T-cell (primary cell): ENCODE data around the gene MAPK11. TPM values are rescaled to one million over a fixed set of nuclear protein-coding genes. Genes with fewer than 3 reads are reported as not detected.

Experiments used
- ATAC-seq, 4 experiments: fragments of 200-7000 bp in 3 of 4; fragments of 150-1000 bp in 1 of 4; cut with Tn5 transposase; replicated peaks in 1 of 4; 1 replicate in 3 of 4; 2 replicates in 1 of 4; pipeline ENCODE4 v1.10.0; 2021; ENCODE audit warnings: moderate library complexity in 3 of 4, mild to moderate bottlenecking in 2 of 4, moderate number of reproducible peaks in 1 of 4
- CTCF ChIA-PET, 2 donors: fragments of 300-600 bp; sonication (Branson Sonifier 250); formaldehyde crosslinking; loops; one replicate each; lab custom pipeline; 2022; ENCODE audit warnings: antibody characterized with exemption in 2 of 2; lab: Charles Lee
- POLR2A ChIA-PET, 2 donors: fragments of 300-600 bp; sonication (Branson Sonifier 250); formaldehyde crosslinking; loops; one replicate each; lab custom pipeline; 2022; ENCODE audit warnings: antibody characterized with exemption in 2 of 2; lab: Charles Lee
- DNase-seq, 35 experiments: peaks; one replicate each; pipeline versions ENCODE4 v3.0.0 to v3.0.0-alpha.2; 2013 to 2023
- H3K27ac ChIP-seq: one replicate; pipeline ENCODE4 v1.5.1; 2013; ENCODE audit warnings: low read length
- H3K27me3 ChIP-seq, 2 experiments: replicated peaks in 1 of 2; 1 replicate in 1 of 2; 2 replicates in 1 of 2; pipeline versions ENCODE4 v1.6.1 to v1.7.0; 2013; ENCODE audit warnings: low read length in 1 of 2, mixed read lengths in 1 of 2; ENCODE audit not compliant: control insufficient read depth in 2 of 2, insufficient read depth in 2 of 2; ENCODE audit errors: extremely low read depth in 1 of 2
- H3K36me3 ChIP-seq, 2 donors: 1 replicate in 1 of 2; 2 replicates in 1 of 2; pipeline versions ENCODE4 v1.6.1 to v1.7.0; 2013; ENCODE audit warnings: low read length in 1 of 2; ENCODE audit not compliant: control insufficient read depth in 2 of 2, insufficient read depth in 1 of 2; ENCODE audit errors: extremely low read depth in 1 of 2
- H3K4me1 ChIP-seq, 2 experiments: 1 replicate in 1 of 2; 2 replicates in 1 of 2; pipeline versions ENCODE4 v1.6.1 to v1.7.0; 2013; ENCODE audit warnings: low read length in 2 of 2, mixed read lengths in 1 of 2; ENCODE audit not compliant: insufficient read depth in 2 of 2, control insufficient read depth in 1 of 2; ENCODE audit errors: extremely low read depth in 1 of 2
- H3K4me3 ChIP-seq, 2 donors: 1 replicate in 1 of 2; 2 replicates in 1 of 2; pipeline versions ENCODE4 v1.5.1 to v1.7.0; 2013; ENCODE audit warnings: mild to moderate bottlenecking in 2 of 2, low read length in 1 of 2, moderate library complexity in 1 of 2; ENCODE audit not compliant: control insufficient read depth in 1 of 2; ENCODE audit errors: extremely low read depth in 1 of 2
- H3K9me3 ChIP-seq: 2 replicates; pipeline ENCODE4 v1.7.0; 2013
- H3K27ac Mint-ChIP-seq, 2 donors: one replicate each; pipeline ENCODE4 v1.8.0; 2020 to 2021; ENCODE audit warnings: mild to moderate bottlenecking in 2 of 2, mixed read lengths in 2 of 2
- H3K27me3 Mint-ChIP-seq, 2 donors: one replicate each; pipeline ENCODE4 v1.8.0; 2021 to 2022; ENCODE audit warnings: mixed read lengths in 2 of 2
- H3K36me3 Mint-ChIP-seq: one replicate; pipeline ENCODE4 v1.8.0; 2021; ENCODE audit warnings: mixed read lengths
- H3K4me1 Mint-ChIP-seq, 3 donors: one replicate each; pipeline ENCODE4 v1.8.0; 2020 to 2022; ENCODE audit warnings: mixed read lengths in 3 of 3, mild to moderate bottlenecking in 1 of 3
- H3K4me3 Mint-ChIP-seq, 3 donors: one replicate each; pipeline ENCODE4 v1.8.0; 2020 to 2022; ENCODE audit warnings: mild to moderate bottlenecking in 3 of 3, mixed read lengths in 3 of 3, moderate library complexity in 3 of 3
- H3K9me3 Mint-ChIP-seq, 3 donors: one replicate each; pipeline ENCODE4 v1.8.0; 2020 to 2022; ENCODE audit warnings: mixed read lengths in 3 of 3
- WGBS: methylation state at CpG from one replicate; pipeline ENCODE4 v1.1.5; 2013; ENCODE audit warnings: missing lambda C conversion rate; ENCODE audit not compliant: insufficient coverage; 5-methylcytosine and 5-hydroxymethylcytosine counted together
- total RNA-seq, 35 experiments: library from RNA in 6 of 35; stranded (reverse) in 6 of 35; fragments of 120-200 nt in 1 of 35; gene quantifications; one replicate each; pipeline versions ENCODE4 v1.2.1 to v1.2.4 and lab custom pipeline; 2013 to 2026

MAPK11 gene
- total RNA-seq, 5 donors from 2014 or later (not counting 1 experiment from before 2014, with no cell fraction given) = 3.5 to 8.9 (median 5.6) TPM

DNA sequence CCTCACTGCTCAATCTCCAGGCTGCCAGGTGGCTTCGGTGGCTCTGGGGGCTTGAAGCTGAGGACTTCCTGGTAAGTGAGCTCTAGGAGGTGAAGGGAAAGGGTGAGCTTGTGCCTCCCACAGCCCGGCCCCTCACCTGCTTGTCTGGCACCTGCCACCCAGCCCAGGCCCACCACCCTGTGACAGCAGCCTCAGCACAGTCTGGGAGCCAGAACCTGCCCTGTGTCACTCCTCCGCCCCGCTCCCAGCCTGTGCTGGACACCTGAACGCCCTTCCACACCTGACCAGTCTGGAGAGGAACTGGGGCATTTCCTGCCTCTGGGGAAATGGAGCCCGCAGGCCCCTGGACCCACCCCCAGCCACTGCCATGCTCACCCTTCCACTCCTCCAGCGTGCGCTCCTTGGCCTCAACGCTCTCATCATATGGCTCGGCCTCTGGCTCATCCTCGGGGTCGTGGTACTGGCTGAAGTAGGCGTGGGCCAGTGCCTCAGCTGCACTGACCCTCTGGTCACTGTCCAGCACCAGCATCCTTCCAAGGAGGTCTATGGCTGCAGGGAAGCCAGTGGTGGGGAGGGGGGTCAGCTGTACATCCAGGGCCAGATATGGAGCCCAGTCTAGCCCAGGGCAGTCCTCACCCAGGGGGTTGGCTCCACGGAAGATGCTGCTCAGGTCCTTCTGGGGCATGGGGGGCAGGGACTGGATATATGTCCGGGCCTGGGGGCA, 5.1 kb downstream of the MAPK11 start:
- Histone ChIP-seq H3K27ac (no peak overlapping the region), H3K36me3 (no peaks in the 10 kb centered on the region), H3K27me3 (peaks cover 0 to 39% of the 10 kb centered on the region in 2 experiments), H3K4me3 (no peak overlapping the region), H3K4me1 (peaks cover 0 to 38% of the 10 kb centered on the region in 2 experiments), H3K9me3 (no peaks in the 10 kb centered on the region)
- H3K9me3 Mint-ChIP-seq = no peaks in the 10 kb centered on the region
- H3K36me3 Mint-ChIP-seq = no peaks in the 10 kb centered on the region
- H3K27ac Mint-ChIP-seq = no peak overlapping the region
- DNase-seq = no peak
- CTCF ChIA-PET = interaction anchor here in 1 of 2 donors (1.2 kb wide), 1 partner anchor 13 kb away, joined by 3 read pairs; no protein-coding TSS in a partner anchor
- H3K4me3 Mint-ChIP-seq = no peak overlapping the region
- WGBS = 84% methylated on average over 6 of the region's 15 CpGs
- H3K27me3 Mint-ChIP-seq = peaks cover 6 to 17% of the 10 kb centered on the region in 2 donors
- ATAC-seq = no peak
- POLR2A ChIA-PET = no interaction called here
- peaks cover 12 to 17% (median 15%) of the 10 kb centered on the region in 3 donors for H3K4me1 Mint-ChIP-seq

DNA sequence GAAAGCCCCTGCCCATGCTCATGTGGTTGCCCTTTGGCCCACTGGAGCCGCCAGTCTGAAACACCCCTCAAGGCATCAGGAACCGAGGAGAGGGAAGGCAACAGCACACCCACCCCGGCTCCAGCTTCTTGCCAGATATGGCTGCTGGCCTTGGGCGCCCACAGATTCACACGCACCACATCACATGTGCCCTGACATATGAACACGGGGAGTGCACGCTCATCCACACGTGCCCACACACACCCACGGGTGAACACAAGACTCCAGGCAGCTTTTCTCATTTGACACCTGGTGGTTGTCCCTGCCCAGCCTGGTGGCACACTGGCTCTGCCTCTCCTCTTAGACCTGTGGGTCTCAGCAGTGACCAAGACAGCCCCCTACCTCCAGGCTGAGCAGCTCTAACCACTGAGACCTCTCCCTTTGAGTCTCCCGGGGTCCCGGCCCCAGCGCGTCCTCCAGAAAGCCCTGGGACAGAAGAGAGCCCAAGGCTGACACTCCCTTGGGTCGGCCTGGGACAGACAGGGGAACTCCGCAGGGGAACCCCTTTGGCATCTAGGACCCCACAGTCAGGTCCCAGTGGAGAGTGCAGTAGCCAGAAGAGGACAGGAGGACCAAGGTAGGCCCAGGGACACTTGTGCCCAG, 6.0 kb downstream of the MAPK11 start:
- 81% methylated on average over 15 of the region's 15 CpGs for WGBS
- Histone ChIP-seq H3K4me1 (peaks cover 0 to 31% of the 10 kb centered on the region in 2 experiments), H3K9me3 (no peaks in the 10 kb centered on the region), H3K27me3 (peaks cover 0 to 39% of the 10 kb centered on the region in 2 experiments), H3K36me3 (no peaks in the 10 kb centered on the region), H3K4me3 (no peak overlapping the region), H3K27ac (no peak overlapping the region)
- ATAC-seq = no peak
- Mint-ChIP-seq H3K4me1 (peaks cover 11 to 15% (median 12%) of the 10 kb centered on the region in 3 donors), H3K27me3 (peaks cover 6 to 21% of the 10 kb centered on the region in 2 donors), H3K4me3 (no peak overlapping the region), H3K36me3 (no peaks in the 10 kb centered on the region), H3K27ac (no peak overlapping the region), H3K9me3 (no peaks in the 10 kb centered on the region)
- ChIA-PET CTCF (no interaction called here), POLR2A (no interaction called here)
- DNase-seq = no peak

DNA sequence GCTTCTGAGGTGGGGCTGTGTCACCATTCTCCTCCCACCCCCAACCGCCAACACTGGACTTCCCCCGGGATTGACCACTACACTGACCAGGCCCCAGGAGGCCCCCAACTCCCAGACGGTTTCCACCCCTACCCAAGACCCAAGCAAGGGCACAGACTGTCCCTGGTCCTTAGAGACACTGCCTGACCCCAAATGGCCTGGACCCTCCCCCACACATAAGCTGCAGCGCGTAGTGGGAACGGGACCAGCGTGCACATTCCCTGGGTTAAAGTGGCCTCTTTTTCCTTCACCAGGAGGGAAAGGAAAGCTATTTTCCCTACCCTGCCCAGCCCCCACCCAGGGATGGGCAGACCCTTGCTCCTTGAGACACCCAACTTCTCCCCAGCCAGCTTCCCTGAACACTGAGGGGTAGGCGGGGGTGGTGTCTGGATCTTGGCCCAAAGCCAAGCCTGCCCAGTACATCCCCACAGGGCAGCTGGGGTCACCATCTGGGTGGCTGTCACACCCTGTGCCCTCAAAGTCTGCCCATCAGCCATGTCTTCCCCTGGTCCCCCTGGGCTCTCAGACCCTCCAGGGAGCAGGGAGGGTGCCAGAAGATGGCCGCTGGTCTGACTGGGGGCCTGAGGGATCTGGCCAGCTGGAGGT, 7.1 kb downstream of the MAPK11 start:
- DNase-seq (no peak), ATAC-seq (no peak)
- H3K36me3 ChIP-seq = no peaks in the 10 kb centered on the region
- no peaks in the 10 kb centered on the region for H3K9me3 ChIP-seq
- Mint-ChIP-seq H3K27me3 (peaks cover 14 to 30% of the 10 kb centered on the region in 2 donors), H3K27ac (no peak overlapping the region), H3K36me3 (no peaks in the 10 kb centered on the region), H3K9me3 (no peaks in the 10 kb centered on the region), H3K4me1 (peaks cover 6 to 8% (median 7%) of the 10 kb centered on the region in 3 donors), H3K4me3 (no peak overlapping the region)
- peaks cover 0 to 21% of the 10 kb centered on the region in 2 experiments for H3K4me1 ChIP-seq
- no peak overlapping the region for H3K4me3 ChIP-seq
- no peak overlapping the region for H3K27ac ChIP-seq
- 72% methylated on average over 4 of the region's 9 CpGs for WGBS
- CTCF ChIA-PET = no interaction called here
- POLR2A ChIA-PET = no interaction called here
- H3K27me3 ChIP-seq = peaks cover 0 to 42% of the 10 kb centered on the region in 2 experiments

DNA sequence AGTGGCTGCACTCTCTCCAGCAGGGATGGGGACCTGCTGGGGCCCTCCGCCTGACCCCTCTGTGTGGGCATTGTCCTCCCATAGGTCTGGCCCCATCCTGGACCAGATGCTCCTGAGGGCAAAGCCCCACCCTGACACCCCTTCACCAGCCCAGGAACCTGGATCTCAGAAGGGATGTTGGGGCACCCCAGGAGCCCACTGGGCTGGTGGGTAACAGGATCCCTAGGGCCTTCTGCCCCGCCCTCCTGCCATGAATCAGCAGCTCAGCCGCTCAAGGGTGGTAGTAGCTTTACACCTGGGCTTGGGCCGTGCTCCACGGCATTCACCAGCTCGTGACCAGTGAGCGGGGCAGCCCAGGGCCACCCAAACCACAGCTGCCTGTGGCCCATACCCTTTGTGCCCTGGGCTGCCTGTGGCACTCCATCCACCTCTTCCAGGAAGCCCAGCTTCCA, 7.7 kb downstream of the MAPK11 start:
- H3K27ac Mint-ChIP-seq = no peak overlapping the region
- H3K9me3 Mint-ChIP-seq = no peaks in the 10 kb centered on the region
- WGBS = 37% methylated on average over 7 of the region's 7 CpGs
- H3K4me1 Mint-ChIP-seq = peaks cover 6 to 7% (median 7%) of the 10 kb centered on the region in 3 donors
- ChIA-PET CTCF (interaction anchor here in 1 of 2 donors (1.5 kb wide), 1 partner anchor 10 kb away, joined by 4 read pairs; no protein-coding TSS in a partner anchor), POLR2A (no interaction called here)
- H3K27me3 Mint-ChIP-seq = peaks cover 14 to 31% of the 10 kb centered on the region in 2 donors
- H3K27me3 ChIP-seq = peaks cover 0 to 42% of the 10 kb centered on the region in 2 experiments
- DNase-seq (no peak), ATAC-seq (no peak)
- peak overlapping the region; percentile 41 to 75 (median 47) for H3K4me3 Mint-ChIP-seq
- no peaks in the 10 kb centered on the region for H3K36me3 Mint-ChIP-seq
- H3K27ac ChIP-seq = no peak overlapping the region
- H3K36me3 ChIP-seq = no peaks in the 10 kb centered on the region
- no peak overlapping the region for H3K4me3 ChIP-seq
- H3K4me1 ChIP-seq = peaks cover 0 to 18% of the 10 kb centered on the region in 2 experiments
- H3K9me3 ChIP-seq = no peaks in the 10 kb centered on the region

DNA sequence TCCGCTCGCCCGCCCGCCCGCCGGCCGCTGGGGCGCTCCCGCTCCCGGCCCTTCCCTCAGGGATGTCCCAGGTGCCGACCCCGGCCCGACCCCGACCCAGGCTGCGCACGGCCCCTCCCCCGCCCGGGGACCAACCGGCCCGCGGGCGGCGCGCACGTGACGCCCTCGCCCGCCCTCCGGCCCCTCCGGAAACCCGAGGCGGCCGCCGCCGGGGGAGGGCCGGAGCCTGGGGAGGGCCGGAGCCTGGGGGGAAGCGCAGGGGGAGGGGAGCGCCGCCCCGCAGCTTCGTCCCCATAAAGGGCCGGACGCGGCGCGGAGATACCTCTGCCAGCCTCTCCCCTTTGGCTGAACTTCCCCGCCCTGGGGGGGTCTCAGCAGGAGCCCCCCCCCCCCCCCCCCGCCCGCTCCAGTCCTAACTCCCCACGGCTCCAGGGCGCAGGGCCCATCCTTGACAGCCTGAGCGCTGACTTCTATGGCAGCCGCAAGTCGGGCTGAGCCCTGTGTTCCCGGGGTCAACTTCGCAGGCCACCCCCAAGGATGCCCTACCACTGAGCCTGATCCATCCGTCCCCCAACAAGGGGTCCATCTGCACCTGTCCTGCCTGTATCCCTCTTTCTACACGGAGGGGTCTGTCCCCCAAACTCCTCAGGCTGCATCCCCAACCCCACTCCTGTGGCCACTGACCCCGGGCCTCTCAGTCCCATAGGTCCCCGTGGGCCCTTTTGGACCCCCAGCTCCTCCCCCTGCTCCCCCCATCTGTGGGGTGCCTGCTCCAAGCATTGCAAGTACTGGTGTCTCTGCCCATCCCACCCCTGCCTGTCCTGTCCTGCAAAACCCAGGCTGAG, 8.3 kb downstream of the MAPK11 start, which contains the start of gene MAPK12:
Gene MAPK12, minus strand, starts transcription at position 69 of the 845 bp plus-strand sequence. CDS start 174 bp downstream, outside the sequence.
- no peak for ATAC-seq
- H3K4me3 ChIP-seq = no peak within 1 kb of the TSS
- Mint-ChIP-seq H3K27me3 (peaks cover 14 to 34% of the 10 kb centered on the region in 2 donors), H3K4me3 (peak within 1 kb of the TSS; percentile 41 to 75 (median 47)), H3K9me3 (no peaks in the 10 kb centered on the region), H3K4me1 (peaks cover 6 to 7% (median 7%) of the 10 kb centered on the region in 3 donors), H3K36me3 (no peaks in the 10 kb centered on the region), H3K27ac (no peak within 1 kb of the TSS)
- no peak for DNase-seq
- H3K27ac ChIP-seq = no peak within 1 kb of the TSS
- CTCF ChIA-PET = interaction anchor here in 1 of 2 donors (1.5 kb wide), 1 partner anchor 9 kb away, joined by 4 read pairs; no protein-coding TSS in a partner anchor
- POLR2A ChIA-PET = no interaction called here
- peaks cover 0 to 18% of the 10 kb centered on the region in 2 experiments for H3K4me1 ChIP-seq
- no peaks in the 10 kb centered on the region for H3K36me3 ChIP-seq
- peaks cover 0 to 46% of the 10 kb centered on the region in 2 experiments for H3K27me3 ChIP-seq
- no peaks in the 10 kb centered on the region for H3K9me3 ChIP-seq
- 6% methylated on average over 46 of the region's 61 CpGs for WGBS
